ENCODE measurements around the gene VEZF1. TPM values are rescaled to one million over a fixed set of nuclear protein-coding genes. Genes with fewer than 3 reads are reported as not detected.

VEZF1 gene
- total RNA-seq, 1 donor from 2014 or later = 50.9 TPM

- peaks cover 66% of the 10 kb centered on the region for H3K79me2 ChIP-seq (ENCODE audit: insufficient read depth, low read length)
- no peak overlapping the region for H3K27ac ChIP-seq (ENCODE audit: low read depth, low read length)
- no peak overlapping the region for H3K4me3 ChIP-seq (ENCODE audit: insufficient read depth, low read depth, low read length)
- H3K9me3 ChIP-seq (ENCODE audit: insufficient read depth, low read depth, low read length) = no peaks in the 10 kb centered on the region
- no peak overlapping the region for H3K4me2 ChIP-seq (ENCODE audit: low read length)
- H3K9me3 Mint-ChIP-seq (ENCODE audit: unreplicated experiment) = no peaks in the 10 kb centered on the region
- peaks cover 57% of the 10 kb centered on the region for H3K36me3 ChIP-seq (ENCODE audit: insufficient read depth, low read length)
- H3K27me3 ChIP-seq (ENCODE audit: insufficient read depth, low read length) = no peaks in the 10 kb centered on the region
- peak overlapping the region; percentile 2 for H3K9ac ChIP-seq (ENCODE audit: low read length)
- peak overlapping the region; percentile 29 for H3K4me3 Mint-ChIP-seq (ENCODE audit: unreplicated experiment)
- no peak overlapping the region for H2AFZ ChIP-seq (ENCODE audit: low read depth, low read length)
- peaks cover 30% of the 10 kb centered on the region for H3K4me1 Mint-ChIP-seq (ENCODE audit: low read depth, unreplicated experiment)
- DNase-seq (ENCODE audit: low read depth) (no peak), FAIRE-seq (no peak)
- peaks cover 22% of the 10 kb centered on the region for H3K4me1 ChIP-seq (ENCODE audit: insufficient read depth, low read length)
- no peaks in the 10 kb centered on the region for H3K27me3 Mint-ChIP-seq (ENCODE audit: low read depth, unreplicated experiment)
- peaks cover 20% of the 10 kb centered on the region for H3K36me3 Mint-ChIP-seq (ENCODE audit: low read depth, unreplicated experiment)
- no peak for TF ChIP-seq EZH2 (IDR thresholded peaks at IDR 0.05; ENCODE audit: insufficient read depth, low read length)
- no peak for TF ChIP-seq CTCF (IDR thresholded peaks at IDR 0.05; ENCODE audit: insufficient read depth, low read depth, low read length)
- H3K27ac Mint-ChIP-seq (ENCODE audit: unreplicated experiment) = no peak overlapping the region
- peaks cover 84% of the 10 kb centered on the region for H4K20me1 ChIP-seq (ENCODE audit: insufficient read depth, low read length)
Measured at GRCh38 chr17:58001461-58002124, 13.5 kb upstream of the VEZF1 start.

GRCh38 chr17:57999496-58000017, 11.5 kb upstream of the VEZF1 start:
- Histone ChIP-seq H2AFZ (ENCODE audit: low read depth, low read length) (no peak overlapping the region), H3K4me1 (ENCODE audit: insufficient read depth, low read length) (peaks cover 8% of the 10 kb centered on the region), H3K4me3 (ENCODE audit: insufficient read depth, low read depth, low read length) (no peak overlapping the region), H3K79me2 (ENCODE audit: insufficient read depth, low read length) (peaks cover 46% of the 10 kb centered on the region), H3K27ac (ENCODE audit: low read depth, low read length) (no peak overlapping the region), H4K20me1 (ENCODE audit: insufficient read depth, low read length) (peaks cover 70% of the 10 kb centered on the region), H3K27me3 (ENCODE audit: insufficient read depth, low read length) (no peaks in the 10 kb centered on the region), H3K9ac (ENCODE audit: low read length) (no peak overlapping the region), H3K36me3 (ENCODE audit: insufficient read depth, low read length) (peaks cover 45% of the 10 kb centered on the region), H3K4me2 (ENCODE audit: low read length) (no peak overlapping the region), H3K9me3 (ENCODE audit: insufficient read depth, low read depth, low read length) (no peaks in the 10 kb centered on the region)
- Mint-ChIP-seq H3K9me3 (ENCODE audit: unreplicated experiment) (no peaks in the 10 kb centered on the region), H3K27me3 (ENCODE audit: low read depth, unreplicated experiment) (no peaks in the 10 kb centered on the region), H3K27ac (ENCODE audit: unreplicated experiment) (peak overlapping the region; percentile 47), H3K4me3 (ENCODE audit: unreplicated experiment) (no peak overlapping the region), H3K36me3 (ENCODE audit: low read depth, unreplicated experiment) (peaks cover 10% of the 10 kb centered on the region), H3K4me1 (ENCODE audit: low read depth, unreplicated experiment) (peaks cover 33% of the 10 kb centered on the region)
- DNase-seq (ENCODE audit: low read depth) = peak; percentile 37
- FAIRE-seq = no peak
- TF ChIP-seq EZH2 (IDR thresholded peaks at IDR 0.05; ENCODE audit: insufficient read depth, low read length) (no peak), CTCF (IDR thresholded peaks at IDR 0.05; ENCODE audit: insufficient read depth, low read depth, low read length) (peak; percentile 96)

- Mint-ChIP-seq H3K4me3 (ENCODE audit: unreplicated experiment) (no peak overlapping the region), H3K27me3 (ENCODE audit: low read depth, unreplicated experiment) (no peaks in the 10 kb centered on the region), H3K36me3 (ENCODE audit: low read depth, unreplicated experiment) (peaks cover 10% of the 10 kb centered on the region), H3K27ac (ENCODE audit: unreplicated experiment) (peak overlapping the region; percentile 47), H3K4me1 (ENCODE audit: low read depth, unreplicated experiment) (peaks cover 35% of the 10 kb centered on the region), H3K9me3 (ENCODE audit: unreplicated experiment) (no peaks in the 10 kb centered on the region)
- H4K20me1 ChIP-seq (ENCODE audit: insufficient read depth, low read length) = peaks cover 64% of the 10 kb centered on the region
- FAIRE-seq (no peak), DNase-seq (ENCODE audit: low read depth) (no peak)
- TF ChIP-seq CTCF (IDR thresholded peaks at IDR 0.05; ENCODE audit: insufficient read depth, low read depth, low read length) = no peak
- TF ChIP-seq EZH2 (IDR thresholded peaks at IDR 0.05; ENCODE audit: insufficient read depth, low read length) = no peak
- H3K9ac ChIP-seq (ENCODE audit: low read length) = no peak overlapping the region
- peaks cover 3% of the 10 kb centered on the region for H3K4me1 ChIP-seq (ENCODE audit: insufficient read depth, low read length)
- H3K9me3 ChIP-seq (ENCODE audit: insufficient read depth, low read depth, low read length) = no peaks in the 10 kb centered on the region
- no peak overlapping the region for H3K27ac ChIP-seq (ENCODE audit: low read depth, low read length)
- peaks cover 40% of the 10 kb centered on the region for H3K36me3 ChIP-seq (ENCODE audit: insufficient read depth, low read length)
- no peak overlapping the region for H2AFZ ChIP-seq (ENCODE audit: low read depth, low read length)
- no peak overlapping the region for H3K4me3 ChIP-seq (ENCODE audit: insufficient read depth, low read depth, low read length)
- no peak overlapping the region for H3K4me2 ChIP-seq (ENCODE audit: low read length)
- H3K27me3 ChIP-seq (ENCODE audit: insufficient read depth, low read length) = no peaks in the 10 kb centered on the region
- H3K79me2 ChIP-seq (ENCODE audit: insufficient read depth, low read length) = peaks cover 41% of the 10 kb centered on the region
Measured at GRCh38 chr17:57999010-57999495, 11.0 kb upstream of the VEZF1 start.
